AG09319 (cell line): ENCODE results near the gene SLC6A8.

ENCODE experiments used
- DNase-seq: peaks from one replicate; pipeline ENCODE4 v3.0.0-alpha.2; 2010; ENCODE audit warnings: low read depth; ENCODE audit errors: extremely low read depth
- CTCF ChIP-seq: IDR thresholded peaks from 2 replicates; pipeline ENCODE4 v1.5.1; 2011; ENCODE audit warnings: low read depth, mild to moderate bottlenecking, inconsistent platforms, low read length, moderate library complexity

SLC6A8 gene

GRCh38 chrX:153706799-153707198 is 19.1 kb downstream of the SLC6A8 start:
- TF ChIP-seq CTCF: no peak
- DNase-seq: no peak

GRCh38 chrX:153707406-153707805 is 19.7 kb downstream of the SLC6A8 start:
- no peak for TF ChIP-seq CTCF
- no peak for DNase-seq

- TF ChIP-seq CTCF: peak; percentile 70
- DNase-seq: no peak
Observed at GRCh38 chrX:153708415-153708814, 20.7 kb downstream of the SLC6A8 start.

GRCh38 chrX:153709726-153710674 is 22.3 kb downstream of the SLC6A8 start:
- DNase-seq: no peak
- TF ChIP-seq CTCF: no peak

- no peak for DNase-seq
- no peak for TF ChIP-seq CTCF
Observed at GRCh38 chrX:153714256-153714655, 26.5 kb downstream of the SLC6A8 start.

GRCh38 chrX:153717445-153717844 is 29.7 kb downstream of the SLC6A8 start:
- no peak for DNase-seq
- TF ChIP-seq CTCF: no peak

GRCh38 chrX:153719238-153719637 is 31.5 kb downstream of the SLC6A8 start:
- TF ChIP-seq CTCF: no peak
- DNase-seq: no peak
